RCC 7860 (cell line): Measurements from ENCODE around the gene GRID2.
A peak's percentile ranks its signal among the peaks of the same experiment; 100 is the strongest.

Experiments
- DNase-seq: peaks from one replicate; pipeline ENCODE4 v3.0.0-alpha.2; 2015; ENCODE audit warnings: low spot score
- FAIRE-seq: peaks from 2 replicates; lab custom pipeline; 2012; peaks lifted over from hg19 to GRCh38; lab: Jason Lieb, UNC

The GRID2 gene

GRCh38 chr4:93368968-93369367, 1065.2 kb downstream of the GRID2 start:
- no peak for DNase-seq

GRCh38 chr4:93370256-93370655, 1066.5 kb downstream of the GRID2 start:
- FAIRE-seq (no peak), DNase-seq (no peak)

More at GRCh38 chr4:93368968-93369367, 1065.2 kb downstream of the GRID2 start:
- FAIRE-seq = no peak

- DNase-seq = no peak
- FAIRE-seq = no peak
Observed at GRCh38 chr4:93373893-93374860, 1070.4 kb downstream of the GRID2 start.

GRCh38 chr4:93384241-93384640, 1080.5 kb downstream of the GRID2 start:
- DNase-seq (no peak), FAIRE-seq (no peak)

GRCh38 chr4:93384887-93385286, 1081.1 kb downstream of the GRID2 start:
- FAIRE-seq = no peak
- DNase-seq = peak; percentile 18

- DNase-seq (no peak), FAIRE-seq (no peak)
Observed at GRCh38 chr4:93394545-93395081, 1090.8 kb downstream of the GRID2 start.

- no peak for DNase-seq
- no peak for FAIRE-seq
Observed at GRCh38 chr4:93396272-93396671, 1092.5 kb downstream of the GRID2 start.

- DNase-seq (no peak), FAIRE-seq (no peak)
Observed at GRCh38 chr4:93403571-93403970, 1099.8 kb downstream of the GRID2 start.

- DNase-seq (no peak), FAIRE-seq (no peak)
Observed at GRCh38 chr4:93407493-93408275, 1103.9 kb downstream of the GRID2 start.

GRCh38 chr4:93409035-93409434, 1105.3 kb downstream of the GRID2 start:
- FAIRE-seq (no peak), DNase-seq (no peak)

- DNase-seq (no peak), FAIRE-seq (no peak)
Observed at GRCh38 chr4:93414041-93414550, 1110.3 kb downstream of the GRID2 start.

GRCh38 chr4:93416344-93417128, 1112.8 kb downstream of the GRID2 start:
- no peak for FAIRE-seq
- no peak for DNase-seq

GRCh38 chr4:93431371-93431770, 1127.6 kb downstream of the GRID2 start:
- no peak for FAIRE-seq

GRCh38 chr4:93433840-93434239, 1130.1 kb downstream of the GRID2 start:
- DNase-seq (no peak), FAIRE-seq (no peak)

More at GRCh38 chr4:93431371-93431770, 1127.6 kb downstream of the GRID2 start:
- DNase-seq = no peak

- DNase-seq (no peak), FAIRE-seq (no peak)
Observed at GRCh38 chr4:93436000-93436626, 1132.3 kb downstream of the GRID2 start.

- DNase-seq = no peak
- no peak for FAIRE-seq
Observed at GRCh38 chr4:93437991-93438390, 1134.2 kb downstream of the GRID2 start.

- no peak for FAIRE-seq
Observed at GRCh38 chr4:93444860-93445259, 1141.1 kb downstream of the GRID2 start.

GRCh38 chr4:93446038-93446437, 1142.3 kb downstream of the GRID2 start:
- no peak for FAIRE-seq
- no peak for DNase-seq

More at GRCh38 chr4:93444860-93445259, 1141.1 kb downstream of the GRID2 start:
- DNase-seq = no peak

- FAIRE-seq (no peak), DNase-seq (no peak)
Observed at GRCh38 chr4:93448691-93449293, 1145.0 kb downstream of the GRID2 start.
